ENCODE data around the gene VANGL1.

DNA sequence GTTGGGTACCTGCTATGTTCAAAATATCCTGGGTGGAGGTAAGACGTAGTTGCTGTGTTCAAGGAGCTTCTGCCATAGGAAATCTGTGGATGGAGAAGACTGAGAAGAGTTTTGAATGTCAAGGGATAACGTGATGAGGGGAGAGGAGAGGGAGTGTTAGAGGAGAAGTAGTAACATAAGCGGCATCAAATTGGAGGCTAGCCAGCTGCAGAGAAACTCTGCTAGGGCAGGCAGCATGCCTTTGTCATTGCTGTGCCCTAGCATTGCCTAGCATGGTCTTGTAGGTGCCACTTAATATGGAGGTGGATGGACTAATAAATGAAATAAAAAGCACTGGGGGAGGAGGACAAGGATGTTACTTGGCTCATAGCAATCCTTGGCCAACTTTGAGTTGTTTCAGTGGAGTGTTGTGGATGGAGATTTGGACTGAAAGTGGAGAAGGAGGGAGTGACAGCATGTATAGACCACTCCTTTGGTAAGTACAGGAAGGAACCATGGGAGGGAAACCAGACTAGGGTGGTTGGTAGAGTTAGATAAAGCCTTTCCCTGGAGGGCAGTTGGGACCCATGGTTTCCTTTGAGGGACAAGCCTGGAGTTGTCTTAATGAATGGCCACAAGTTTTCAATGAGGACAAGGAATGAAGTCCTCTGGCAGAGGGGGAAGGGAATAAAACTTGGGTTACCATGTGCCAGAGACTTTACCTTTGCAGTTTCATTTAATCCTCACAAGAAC is 6.3 kb downstream of the VANGL1 start:
- TF ChIP-seq, protein P1, sequence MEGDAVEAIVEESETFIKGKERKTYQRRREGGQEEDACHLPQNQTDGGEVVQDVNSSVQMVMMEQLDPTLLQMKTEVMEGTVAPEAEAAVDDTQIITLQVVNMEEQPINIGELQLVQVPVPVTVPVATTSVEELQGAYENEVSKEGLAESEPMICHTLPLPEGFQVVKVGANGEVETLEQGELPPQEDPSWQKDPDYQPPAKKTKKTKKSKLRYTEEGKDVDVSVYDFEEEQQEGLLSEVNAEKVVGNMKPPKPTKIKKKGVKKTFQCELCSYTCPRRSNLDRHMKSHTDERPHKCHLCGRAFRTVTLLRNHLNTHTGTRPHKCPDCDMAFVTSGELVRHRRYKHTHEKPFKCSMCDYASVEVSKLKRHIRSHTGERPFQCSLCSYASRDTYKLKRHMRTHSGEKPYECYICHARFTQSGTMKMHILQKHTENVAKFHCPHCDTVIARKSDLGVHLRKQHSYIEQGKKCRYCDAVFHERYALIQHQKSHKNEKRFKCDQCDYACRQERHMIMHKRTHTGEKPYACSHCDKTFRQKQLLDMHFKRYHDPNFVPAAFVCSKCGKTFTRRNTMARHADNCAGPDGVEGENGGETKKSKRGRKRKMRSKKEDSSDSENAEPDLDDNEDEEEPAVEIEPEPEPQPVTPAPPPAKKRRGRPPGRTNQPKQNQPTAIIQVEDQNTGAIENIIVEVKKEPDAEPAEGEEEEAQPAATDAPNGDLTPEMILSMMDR (IDR thresholded peaks at IDR 0.05; ENCODE audit: low read depth, low read length, missing input control) = no peak
- TF ChIP-seq TAF1 (conservative IDR thresholded peaks at IDR 0.05) (no peak), RXRA (IDR thresholded peaks at IDR 0.05) (no peak), EGR1 (IDR thresholded peaks at IDR 0.05; ENCODE audit: low read depth in 2 of 2) (no peak), YY1 (IDR thresholded peaks at IDR 0.05) (no peak), RAD21 (IDR thresholded peaks at IDR 0.05) (no peak), GABPA (IDR thresholded peaks at IDR 0.05 in 1 of 2, conservative IDR thresholded peaks at IDR 0.05 in 1 of 2) (no peak)
- TF ChIP-seq, protein P2, sequence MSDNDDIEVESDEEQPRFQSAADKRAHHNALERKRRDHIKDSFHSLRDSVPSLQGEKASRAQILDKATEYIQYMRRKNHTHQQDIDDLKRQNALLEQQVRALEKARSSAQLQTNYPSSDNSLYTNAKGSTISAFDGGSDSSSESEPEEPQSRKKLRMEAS (IDR thresholded peaks at IDR 0.05) = no peak
- TF ChIP-seq, protein P3, sequence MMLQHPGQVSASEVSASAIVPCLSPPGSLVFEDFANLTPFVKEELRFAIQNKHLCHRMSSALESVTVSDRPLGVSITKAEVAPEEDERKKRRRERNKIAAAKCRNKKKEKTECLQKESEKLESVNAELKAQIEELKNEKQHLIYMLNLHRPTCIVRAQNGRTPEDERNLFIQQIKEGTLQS (IDR thresholded peaks at IDR 0.05) = no peak

Measured in liver (tissue), 3 donors.